WTC11 (cell line): ENCODE data around the gene FAM3D. TPM values are rescaled to one million over a fixed set of nuclear protein-coding genes. Genes with fewer than 3 reads are reported as not detected.

Source experiments
- ATAC-seq: fragments of 200-7000 bp; cut with Tn5 transposase; 2 replicates; pipeline ENCODE4 v1.10.0; 2021; ENCODE audit warnings: mild to moderate bottlenecking, moderate library complexity
- CTCF ChIA-PET: fragments of 300-600 bp; sonication (Branson Sonifier 250); formaldehyde crosslinking; loops from one replicate; lab custom pipeline; 2021; ENCODE audit warnings: antibody characterized with exemption; lab: Charles Lee
- POLR2A ChIA-PET: fragments of 350-600 bp; sonication (Branson Sonifier 250); formaldehyde crosslinking; loops from one replicate; lab custom pipeline; 2021; ENCODE audit warnings: antibody characterized with exemption; lab: Charles Lee
- DNase-seq: peaks from one replicate; pipeline ENCODE4 v3.0.0; 2021; ENCODE audit warnings: low spot score
- H3K27ac Mint-ChIP-seq: 2 replicates; pipeline ENCODE4 v1.8.0; 2021; ENCODE audit warnings: mixed read lengths
- H3K27me3 Mint-ChIP-seq: 2 replicates; pipeline ENCODE4 v1.8.0; 2021; ENCODE audit warnings: low read depth, mild to moderate bottlenecking, moderate library complexity, mixed read lengths
- H3K36me3 Mint-ChIP-seq: 2 replicates; pipeline ENCODE4 v1.8.0; 2021; ENCODE audit warnings: mixed read lengths
- H3K4me1 Mint-ChIP-seq: 2 replicates; pipeline ENCODE4 v1.8.0; 2022; ENCODE audit warnings: mixed read lengths
- H3K4me3 Mint-ChIP-seq: 2 replicates; pipeline ENCODE4 v1.8.0; 2021; ENCODE audit warnings: mild to moderate bottlenecking, moderate library complexity, mixed read lengths
- H3K9me3 Mint-ChIP-seq: 2 replicates; pipeline ENCODE4 v1.8.0; 2021; ENCODE audit warnings: mixed read lengths
- CDX4 ChIP-seq: fragments of 250-450 bp; sonication (Bioruptor Pico); IDR thresholded peaks from 2 replicates; pipeline ENCODE4 v1.9.0; 2021; ENCODE audit warnings: moderate library complexity, mild to moderate bottlenecking, inconsistent platforms, borderline replicate concordance
- E2F4 ChIP-seq: sonication (generic); formaldehyde crosslinking; IDR thresholded peaks from 2 replicates; pipeline ENCODE4 v1.8.1; 2022; ENCODE audit warnings: low read depth, mild to moderate bottlenecking, moderate library complexity, missing genetic modification reagents, borderline replicate concordance
- EMX1 ChIP-seq: fragments of 250-450 bp; sonication (Bioruptor Pico); IDR thresholded peaks from 2 replicates; pipeline ENCODE4 v1.8.0; 2021; ENCODE audit warnings: mild to moderate bottlenecking
- ESRRA ChIP-seq: sonication (generic); formaldehyde crosslinking; IDR thresholded peaks from 2 replicates; pipeline ENCODE4 v1.8.1; 2022; ENCODE audit warnings: mild to moderate bottlenecking, missing genetic modification reagents, borderline replicate concordance
- FOXP1 ChIP-seq: sonication (generic); formaldehyde crosslinking; IDR thresholded peaks from 2 replicates; pipeline ENCODE4 v1.8.0; 2022; ENCODE audit warnings: missing genetic modification reagents, mild to moderate bottlenecking, moderate library complexity, borderline replicate concordance
- FOXP4 ChIP-seq: sonication (generic); formaldehyde crosslinking; IDR thresholded peaks from 2 replicates; pipeline ENCODE4 v1.8.0; 2022; ENCODE audit warnings: mild to moderate bottlenecking, missing genetic modification reagents
- GRHL2 ChIP-seq: fragments of 250-450 bp; sonication (Bioruptor Pico); IDR thresholded peaks from 2 replicates; pipeline ENCODE4 v1.8.0; 2022; ENCODE audit warnings: mild to moderate bottlenecking, moderate library complexity; ENCODE audit not compliant: insufficient replicate concordance, severe bottlenecking
- GTF2I ChIP-seq: fragments of 250-450 bp; sonication (Bioruptor Pico); conservative IDR thresholded peaks from 2 replicates; pipeline ENCODE4 v1.4.0; 2021; ENCODE audit warnings: mild to moderate bottlenecking
- IRF1 ChIP-seq: sonication (generic); formaldehyde crosslinking; IDR thresholded peaks from 2 replicates; pipeline ENCODE4 v1.8.0; 2023; ENCODE audit warnings: missing genetic modification reagents
- JAZF1 ChIP-seq: fragments of 250-450 bp; sonication (Bioruptor Pico); IDR thresholded peaks from 2 replicates; pipeline ENCODE4 v1.9.0; 2021; ENCODE audit warnings: moderate library complexity, mild to moderate bottlenecking, inconsistent platforms
- KAT7 ChIP-seq: sonication (generic); formaldehyde crosslinking; IDR thresholded peaks from 2 replicates; pipeline ENCODE4 v1.8.1; 2023; ENCODE audit warnings: missing genetic modification reagents, mild to moderate bottlenecking, borderline replicate concordance
- PRDM15 ChIP-seq: sonication (generic); formaldehyde crosslinking; IDR thresholded peaks from 2 replicates; pipeline ENCODE4 v1.8.0; 2022; ENCODE audit warnings: missing genetic modification reagents
- PREB ChIP-seq: sonication (generic); formaldehyde crosslinking; IDR thresholded peaks from 2 replicates; pipeline ENCODE4 v1.8.1; 2022; ENCODE audit warnings: mild to moderate bottlenecking, missing genetic modification reagents, moderate library complexity, borderline replicate concordance
- RORB ChIP-seq: fragments of 250-450 bp; sonication (Bioruptor Pico); IDR thresholded peaks from 2 replicates; pipeline ENCODE4 v1.9.0; 2021; ENCODE audit warnings: mild to moderate bottlenecking
- ZNF416 ChIP-seq: fragments of 250-450 bp; sonication (Bioruptor Pico); IDR thresholded peaks from 2 replicates; pipeline ENCODE4 v1.9.0; 2021; ENCODE audit warnings: mild to moderate bottlenecking, inconsistent platforms
- ZNF512 ChIP-seq: sonication (generic); formaldehyde crosslinking; IDR thresholded peaks from 2 replicates; pipeline ENCODE4 v1.8.1; 2022; ENCODE audit warnings: missing genetic modification reagents, borderline replicate concordance
- ZSCAN18 ChIP-seq: fragments of 250-450 bp; sonication (Bioruptor Pico); IDR thresholded peaks from 2 replicates; pipeline ENCODE4 v2.1.2; 2022; ENCODE audit warnings: mild to moderate bottlenecking, moderate library complexity
- total RNA-seq: library from RNA; stranded (reverse); gene quantifications from 3 replicates; pipeline ENCODE4 v1.2.3, GENCODE V29; 2021

Gene FAM3D
- total RNA-seq, 1 experiment from 2014 or later, result 0.66 TPM

GRCh38 chr3:58657571-58658141 lies 8.9 kb downstream of the FAM3D start (continued):
- no peak for TF ChIP-seq PRDM15 (CRISPR knock-in tag)

- Mint-ChIP-seq H3K27me3 (peaks cover 7% of the 10 kb centered on the region; the same call in 1 of the 2 replicates), H3K36me3 (no peaks in the 10 kb centered on the region), H3K4me1 (peaks cover 7% of the 10 kb centered on the region), H3K27ac (no peak overlapping the region), H3K9me3 (peaks cover 11% of the 10 kb centered on the region; the same call in 1 of the 2 replicates), H3K4me3 (no peak overlapping the region)
- DNase-seq (no peak), ATAC-seq (no peak)
- ChIA-PET CTCF (no interaction called here), POLR2A (no interaction called here)
- TF ChIP-seq FOXP1 (CRISPR knock-in tag) (no peak), ZSCAN18 (CRISPR knock-in tag) (no peak), ESRRA (no peak), E2F4 (CRISPR knock-in tag) (no peak), CDX4 (CRISPR knock-in tag) (no peak), EMX1 (CRISPR knock-in tag) (no peak), GRHL2 (CRISPR knock-in tag) (no peak), ZNF512 (no peak), JAZF1 (no peak), IRF1 (no peak), ZNF416 (CRISPR knock-in tag) (no peak), GTF2I (CRISPR knock-in tag) (no peak), RORB (no peak), PREB (CRISPR knock-in tag) (no peak), KAT7 (CRISPR knock-in tag) (no peak), FOXP4 (no peak)
Measured at GRCh38 chr3:58657036-58657520, 9.5 kb downstream of the FAM3D start.
